ENCODE measurements around the gene OLFM1. TPM values are rescaled to one million over a fixed set of nuclear protein-coding genes. Genes with fewer than 3 reads are reported as not detected.

Gene OLFM1
- total and polyA plus RNA-seq, 4 donors, result 7.6 to 24.8 (median 15.8) TPM

DNA sequence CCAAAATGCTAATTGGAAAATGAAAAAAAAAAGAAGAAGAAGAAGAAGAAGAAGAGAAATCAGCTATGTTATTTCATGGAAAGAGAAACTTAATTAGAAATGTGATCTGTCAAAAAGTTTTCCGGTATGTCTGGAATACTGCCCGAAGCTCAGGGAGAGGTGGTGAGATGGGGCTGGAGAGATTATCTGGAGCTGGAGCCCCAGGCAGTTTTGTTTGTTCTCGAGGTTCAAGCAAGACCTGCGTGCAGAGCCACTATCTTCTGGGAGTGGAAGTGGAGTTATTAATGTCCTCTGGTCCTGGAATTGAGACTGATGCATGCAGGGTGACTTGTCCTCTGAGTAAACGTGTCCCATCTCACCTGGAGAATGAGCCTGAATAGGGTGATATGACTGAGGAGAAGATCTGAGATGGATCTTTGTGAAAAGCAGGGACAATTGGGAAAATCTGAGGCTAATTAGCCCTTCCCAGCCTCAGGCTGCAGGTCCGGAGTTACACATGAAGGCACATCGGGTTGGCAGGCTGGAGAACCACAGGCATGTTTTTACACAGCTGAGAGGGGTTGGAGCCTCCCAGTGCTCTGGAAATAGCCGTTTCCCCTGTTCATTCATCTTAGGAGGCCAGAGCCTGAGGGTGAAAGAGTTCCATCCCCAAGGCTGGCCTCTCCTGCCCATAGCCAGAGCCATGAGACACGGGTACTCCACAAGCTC is 70.5 kb downstream of the OLFM1 start:
- Histone ChIP-seq H3K36me3 (ENCODE audit: control insufficient read depth in 4 of 4, insufficient read depth in 4 of 4, low read length in 4 of 4) (no peaks in the 10 kb centered on the region), H3K9ac (ENCODE audit: insufficient read depth in 1 of 2, low read length in 2 of 2) (no peak overlapping the region), H3K27me3 (ENCODE audit: control insufficient read depth in 3 of 3, insufficient read depth in 3 of 3, low read length in 2 of 3) (peaks cover 0 to 13% (median 2%) of the 10 kb centered on the region in 3 donors), H3K27ac (ENCODE audit: low read depth in 1 of 2, low read length in 1 of 2) (no peak overlapping the region), H3K9me3 (ENCODE audit: control insufficient read depth in 4 of 4, insufficient read depth in 3 of 4, low read length in 3 of 4) (peaks cover 0 to 3% (median 0%) of the 10 kb centered on the region in 4 donors), H3K4me1 (ENCODE audit: control insufficient read depth in 5 of 5, insufficient read depth in 5 of 5, low read length in 5 of 5) (no peaks in the 10 kb centered on the region), H3K4me3 (no peak overlapping the region)
- TF ChIP-seq, protein P1, sequence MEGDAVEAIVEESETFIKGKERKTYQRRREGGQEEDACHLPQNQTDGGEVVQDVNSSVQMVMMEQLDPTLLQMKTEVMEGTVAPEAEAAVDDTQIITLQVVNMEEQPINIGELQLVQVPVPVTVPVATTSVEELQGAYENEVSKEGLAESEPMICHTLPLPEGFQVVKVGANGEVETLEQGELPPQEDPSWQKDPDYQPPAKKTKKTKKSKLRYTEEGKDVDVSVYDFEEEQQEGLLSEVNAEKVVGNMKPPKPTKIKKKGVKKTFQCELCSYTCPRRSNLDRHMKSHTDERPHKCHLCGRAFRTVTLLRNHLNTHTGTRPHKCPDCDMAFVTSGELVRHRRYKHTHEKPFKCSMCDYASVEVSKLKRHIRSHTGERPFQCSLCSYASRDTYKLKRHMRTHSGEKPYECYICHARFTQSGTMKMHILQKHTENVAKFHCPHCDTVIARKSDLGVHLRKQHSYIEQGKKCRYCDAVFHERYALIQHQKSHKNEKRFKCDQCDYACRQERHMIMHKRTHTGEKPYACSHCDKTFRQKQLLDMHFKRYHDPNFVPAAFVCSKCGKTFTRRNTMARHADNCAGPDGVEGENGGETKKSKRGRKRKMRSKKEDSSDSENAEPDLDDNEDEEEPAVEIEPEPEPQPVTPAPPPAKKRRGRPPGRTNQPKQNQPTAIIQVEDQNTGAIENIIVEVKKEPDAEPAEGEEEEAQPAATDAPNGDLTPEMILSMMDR (IDR thresholded peaks at IDR 0.05; ENCODE audit: control extremely low read depth, extremely low read depth), result no peak
- DNase-seq (no peak), ATAC-seq (ENCODE audit: insufficient read depth, low FRiP score) (no peak)
- WGBS, 2 donors, result 71 to 86% methylated on average over 9 of the region's 9 CpGs

GRCh38 chr9:135158564-135158937 is 71.1 kb downstream of the OLFM1 start:
- Histone ChIP-seq H3K4me3 (no peak overlapping the region), H3K27ac (ENCODE audit: low read depth in 1 of 2, low read length in 1 of 2) (no peak overlapping the region), H3K9ac (ENCODE audit: insufficient read depth in 1 of 2, low read length in 2 of 2) (no peak overlapping the region), H3K36me3 (ENCODE audit: control insufficient read depth in 4 of 4, insufficient read depth in 4 of 4, low read length in 4 of 4) (no peaks in the 10 kb centered on the region), H3K4me1 (ENCODE audit: control insufficient read depth in 5 of 5, insufficient read depth in 5 of 5, low read length in 5 of 5) (no peaks in the 10 kb centered on the region), H3K27me3 (ENCODE audit: control insufficient read depth in 3 of 3, insufficient read depth in 3 of 3, low read length in 2 of 3) (peaks cover 0 to 8% (median 2%) of the 10 kb centered on the region in 3 donors), H3K9me3 (ENCODE audit: control insufficient read depth in 4 of 4, insufficient read depth in 3 of 4, low read length in 3 of 4) (peaks cover 0 to 3% (median 0%) of the 10 kb centered on the region in 4 donors)
- 78 to 90% methylated on average over 6 of the region's 6 CpGs for WGBS, 2 donors
- DNase-seq, result no peak
- TF ChIP-seq, protein P1 (IDR thresholded peaks at IDR 0.05; ENCODE audit: control extremely low read depth, extremely low read depth), result no peak
- ATAC-seq (ENCODE audit: insufficient read depth, low FRiP score), result no peak

DNA sequence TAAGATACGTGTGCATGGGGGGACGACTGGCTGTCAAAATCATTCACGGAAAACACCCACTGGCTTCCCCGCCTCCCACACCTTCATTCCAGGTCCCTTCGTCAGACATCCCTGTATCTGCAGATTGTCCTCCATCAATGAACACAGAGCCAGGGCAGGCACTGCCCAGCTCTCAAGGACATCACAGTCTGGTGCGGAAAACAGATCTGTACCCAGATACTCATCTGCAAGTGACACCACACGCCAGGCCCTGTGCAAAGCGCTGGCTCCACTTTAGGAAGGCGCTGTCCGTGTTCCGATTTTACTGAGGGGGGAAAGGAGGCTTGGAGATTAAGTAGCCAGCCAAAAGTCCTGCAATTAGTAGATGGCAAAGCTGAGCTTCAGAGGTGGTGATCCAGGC is 72.3 kb downstream of the OLFM1 start:
- Histone ChIP-seq H3K36me3 (ENCODE audit: control insufficient read depth in 4 of 4, insufficient read depth in 4 of 4, low read length in 4 of 4) (no peaks in the 10 kb centered on the region), H3K9ac (ENCODE audit: insufficient read depth in 1 of 2, low read length in 2 of 2) (no peak overlapping the region), H3K9me3 (ENCODE audit: control insufficient read depth in 4 of 4, insufficient read depth in 3 of 4, low read length in 3 of 4) (no peaks in the 10 kb centered on the region), H3K4me1 (ENCODE audit: control insufficient read depth in 5 of 5, insufficient read depth in 5 of 5, low read length in 5 of 5) (no peaks in the 10 kb centered on the region), H3K27me3 (ENCODE audit: control insufficient read depth in 3 of 3, insufficient read depth in 3 of 3, low read length in 2 of 3) (peaks cover 0 to 8% (median 2%) of the 10 kb centered on the region in 3 donors), H3K27ac (ENCODE audit: low read depth in 1 of 2, low read length in 1 of 2) (no peak overlapping the region), H3K4me3 (no peak overlapping the region)
- ATAC-seq (ENCODE audit: insufficient read depth, low FRiP score), result no peak
- no peak for DNase-seq
- TF ChIP-seq, protein P1 (IDR thresholded peaks at IDR 0.05; ENCODE audit: control extremely low read depth, extremely low read depth), result no peak
- WGBS, 2 donors, result 82% methylated on average over 11 of the region's 11 CpGs
